GM19099 (cell line): Measurements from ENCODE around the gene CRHR2.

Experiments used
- POLR2A ChIP-seq: IDR thresholded peaks from 3 replicates; pipeline ENCODE4 v1.6.1; 2011; ENCODE audit warnings: low read depth; ENCODE audit not compliant: insufficient read length; ENCODE audit errors: extremely low read depth

The CRHR2 gene

GRCh38 chr7:30655096-30655970 lies 26.9 kb downstream of the CRHR2 start:
- no peak for TF ChIP-seq POLR2A

DNA sequence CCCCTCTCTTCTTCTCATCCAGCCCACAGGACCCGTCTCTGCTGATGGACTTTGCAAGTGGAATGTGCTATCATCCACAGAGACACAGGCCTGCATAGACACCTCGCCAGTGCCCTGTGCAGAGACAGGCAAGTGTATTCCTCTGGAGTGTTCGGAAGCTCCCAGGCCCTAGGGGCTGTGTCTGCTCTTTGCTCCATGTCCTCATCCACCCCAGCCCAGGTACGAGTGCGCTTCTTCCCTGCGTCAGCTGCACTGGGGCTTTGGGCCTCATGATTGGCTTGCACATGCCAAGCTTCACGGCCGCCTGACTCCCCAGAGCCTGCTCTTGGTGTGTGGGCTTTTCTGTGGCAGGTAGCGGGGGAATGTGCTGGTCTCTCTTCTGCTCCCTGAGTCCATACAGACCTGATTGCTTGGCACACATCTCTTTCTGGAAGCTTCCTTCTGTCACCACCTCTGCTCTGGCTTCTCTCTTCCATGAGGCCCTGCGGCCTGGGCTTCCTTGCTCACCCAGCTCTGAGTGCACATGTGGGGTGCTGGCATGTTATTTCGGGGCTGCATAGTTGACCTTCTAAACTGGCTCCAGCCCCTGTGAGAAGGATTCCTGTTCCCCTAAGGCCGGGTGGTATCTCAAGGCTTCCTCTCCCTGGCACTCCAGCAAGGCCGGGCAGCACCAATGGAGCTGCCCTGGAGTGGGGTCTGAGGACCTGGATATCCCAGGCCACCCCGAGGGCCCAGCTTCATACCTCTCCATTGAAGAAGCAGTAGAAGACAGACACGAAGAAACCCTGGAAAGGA lies 27.8 kb downstream of the CRHR2 start:
- no peak for TF ChIP-seq POLR2A

GRCh38 chr7:30652698-30653641 lies 29.3 kb downstream of the CRHR2 start:
- TF ChIP-seq POLR2A = no peak

- TF ChIP-seq POLR2A = no peak
These were observed 30.1 kb downstream of the CRHR2 start for GRCh38 chr7:30652132-30652531.

DNA sequence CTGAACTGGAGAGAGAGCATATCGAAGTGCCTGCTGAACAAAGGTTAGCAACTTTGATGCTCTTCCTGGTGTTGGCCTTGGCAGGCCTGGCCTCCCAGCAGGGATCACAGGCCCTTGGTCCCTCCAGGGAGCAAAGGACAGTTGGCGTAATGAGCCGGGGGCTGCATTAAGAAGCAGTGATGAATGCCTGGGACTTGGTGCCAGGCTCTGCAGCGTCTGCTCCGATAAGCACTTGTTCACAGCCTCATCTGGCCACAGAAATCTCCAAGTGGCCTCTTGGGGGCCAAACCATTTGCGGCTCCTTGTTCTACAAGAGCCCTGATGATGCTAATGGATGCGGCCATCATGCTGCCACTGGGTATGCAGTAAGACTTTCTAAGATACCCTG lies 31.8 kb downstream of the CRHR2 start:
- TF ChIP-seq POLR2A = no peak

- TF ChIP-seq POLR2A = no peak
These were observed 32.4 kb downstream of the CRHR2 start for GRCh38 chr7:30649717-30650420.

DNA sequence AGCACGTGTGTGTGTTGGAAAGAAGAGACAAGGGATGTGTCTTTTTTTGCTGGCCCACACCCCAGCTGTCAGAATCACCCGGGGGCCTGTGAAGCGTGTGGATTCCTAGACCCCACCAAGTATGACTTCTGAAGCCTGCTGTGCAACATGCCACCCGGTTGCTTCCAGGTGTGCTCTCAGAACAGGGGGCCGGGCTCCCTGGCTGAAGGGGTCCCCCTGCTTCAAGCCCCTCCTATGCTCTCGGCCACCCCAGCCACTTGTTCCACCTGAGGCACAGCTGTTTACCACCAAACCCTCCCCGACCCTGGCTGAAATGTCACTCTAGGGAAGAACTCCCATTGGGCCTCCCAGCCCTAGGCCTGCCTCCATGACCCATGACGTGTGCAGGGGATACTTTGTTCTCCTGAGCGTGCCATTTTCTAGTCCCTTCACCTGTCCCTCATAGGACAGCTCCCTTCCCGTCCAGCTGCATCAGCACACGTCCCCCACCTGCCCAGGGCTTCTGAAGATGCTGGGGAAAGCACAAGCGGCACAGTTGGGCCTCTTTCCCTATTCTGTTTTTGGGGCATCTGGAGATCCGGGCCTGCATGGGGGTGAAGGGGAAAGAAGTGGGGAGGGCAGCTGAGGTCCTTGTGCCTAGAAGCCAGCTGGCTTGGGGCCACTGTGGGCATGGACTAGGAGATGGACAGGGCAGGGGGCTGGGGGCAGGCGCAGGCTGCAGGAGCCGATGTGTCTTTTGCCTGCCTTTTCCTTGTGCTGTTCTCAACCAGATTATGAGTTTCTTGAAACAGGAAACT lies 33.3 kb downstream of the CRHR2 start:
- no peak for TF ChIP-seq POLR2A

GRCh38 chr7:30647589-30648364 lies 34.5 kb downstream of the CRHR2 start:
- TF ChIP-seq POLR2A = no peak

DNA sequence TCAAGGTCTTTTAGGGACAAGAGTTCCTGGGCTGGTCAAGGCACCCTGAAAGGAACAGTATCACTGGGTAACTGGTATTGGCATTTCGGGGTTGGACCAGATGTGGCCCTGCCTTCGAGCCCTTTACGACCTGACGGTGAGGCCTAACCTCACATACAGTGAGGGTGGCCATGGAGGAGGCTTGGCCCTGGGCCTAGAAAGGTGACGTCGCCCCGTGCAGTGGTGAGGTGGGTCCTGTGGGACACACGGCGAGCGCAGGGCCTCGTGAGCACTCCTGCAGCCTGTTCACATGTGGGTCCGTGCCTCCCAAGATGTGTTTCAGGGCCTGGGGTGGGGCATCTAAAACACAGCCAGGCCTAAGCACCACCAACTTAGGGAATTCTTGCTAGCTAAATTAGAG lies 36.1 kb downstream of the CRHR2 start:
- TF ChIP-seq POLR2A = no peak

DNA sequence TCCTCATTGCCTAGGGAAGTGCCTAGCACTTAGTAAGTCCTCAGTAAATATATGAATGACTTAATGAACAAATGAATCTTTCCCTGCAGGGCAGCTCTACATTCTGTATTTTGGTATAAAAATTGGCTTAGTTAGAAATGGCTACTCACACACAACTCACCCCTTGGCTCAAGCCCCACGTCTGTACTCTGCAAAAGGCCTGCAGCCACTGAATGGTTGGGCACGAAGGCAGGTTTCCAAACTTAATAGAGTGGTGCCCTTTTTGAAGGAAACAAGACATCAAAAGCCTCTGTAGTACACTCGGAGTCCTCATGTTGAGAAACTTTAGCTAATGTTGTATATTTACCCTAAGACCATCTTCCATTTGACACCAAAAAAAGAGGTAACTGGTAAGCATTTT lies 36.6 kb downstream of the CRHR2 start:
- no peak for TF ChIP-seq POLR2A

DNA sequence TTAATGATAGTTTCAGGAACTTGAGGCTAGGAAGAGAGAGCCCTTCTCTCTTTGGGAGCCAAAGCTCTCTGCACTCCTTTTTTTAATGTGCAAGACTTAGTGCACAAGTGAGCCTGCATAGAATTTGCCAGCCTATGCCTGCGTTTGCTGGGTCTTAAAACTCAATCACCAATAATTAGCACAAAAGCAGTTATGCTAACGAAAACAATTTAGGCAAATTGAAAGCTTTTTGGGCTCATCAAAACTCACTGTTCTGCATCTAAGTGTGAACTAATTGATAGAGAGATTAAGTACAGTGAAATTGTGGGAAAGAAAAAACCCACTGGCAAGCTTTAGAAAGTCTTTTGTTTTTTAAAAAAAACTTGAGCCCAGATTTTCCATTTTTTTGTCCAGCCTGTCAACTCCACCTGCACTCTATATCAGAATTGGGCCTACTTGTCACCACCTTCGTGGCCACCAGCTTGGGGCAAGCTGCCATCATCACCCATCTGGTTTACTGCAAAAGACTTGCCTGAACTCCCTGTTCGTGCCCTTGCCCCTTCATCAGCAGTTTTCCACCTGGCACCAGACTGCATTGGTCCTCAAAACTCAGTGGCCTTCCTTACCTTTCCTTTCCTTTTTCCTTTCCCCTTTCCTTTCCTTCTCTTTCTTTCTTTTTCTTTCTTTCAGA lies 37.8 kb downstream of the CRHR2 start:
- no peak for TF ChIP-seq POLR2A

GRCh38 chr7:30642789-30643188 lies 39.5 kb downstream of the CRHR2 start:
- no peak for TF ChIP-seq POLR2A

DNA sequence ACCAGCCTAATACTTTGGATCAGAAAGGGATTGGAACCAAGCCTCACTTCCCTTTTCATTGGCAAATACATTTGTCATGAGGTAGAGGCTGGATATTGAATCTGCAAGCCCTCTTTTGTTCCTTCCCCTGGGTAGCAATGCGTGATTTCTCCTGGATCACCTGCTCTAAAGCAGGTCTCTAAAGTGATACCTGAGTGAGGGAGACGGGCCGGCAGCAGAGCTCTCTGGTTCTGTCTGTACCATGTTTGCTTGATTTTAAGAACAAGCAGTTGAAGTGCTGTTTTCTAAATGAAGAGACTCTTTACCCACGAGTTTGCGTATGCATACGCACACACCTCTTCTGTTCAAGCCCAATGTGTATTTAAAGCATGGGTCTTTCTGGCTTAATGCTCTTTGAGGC lies 46.5 kb downstream of the CRHR2 start:
- no peak for TF ChIP-seq POLR2A
